IMR-90 (cell line): Measurements from ENCODE around the gene SELENOP. TPM values are rescaled to one million over a fixed set of nuclear protein-coding genes. Genes with fewer than 3 reads are reported as not detected.

Source experiments
- ATAC-seq: fragments of 200-7000 bp; cut with Tn5 transposase; 2 replicates; pipeline ENCODE4 v1.9.1; 2020; ENCODE audit warnings: low read depth, mild to moderate bottlenecking, moderate library complexity
- BruUV-seq: library from RNA; stranded (reverse); fragments of 400-500 nt; replicated peaks from 2 replicates; lab custom pipeline; 2021; lab: Mats Ljungman, UMichigan
- CTCF ChIA-PET: fragments of 300-600 bp; formaldehyde crosslinking; extraction: SDS; loops from one replicate; lab custom pipeline; 2021; ENCODE audit warnings: antibody characterized with exemption; lab: Yijun Ruan, JAX
- POLR2A ChIA-PET: fragments of 300-600 bp; sonication (Branson Sonifier 250); formaldehyde crosslinking; loops from one replicate; lab custom pipeline; 2022; ENCODE audit warnings: antibody characterized with exemption; ENCODE audit not compliant: unreplicated experiment; lab: Charles Lee
- DNase-seq: peaks from one replicate; pipeline ENCODE4 v3.0.0; 2013
- H2AFZ ChIP-seq: replicated peaks from 2 replicates; pipeline ENCODE3; 2013; ENCODE audit warnings: low read length, mild to moderate bottlenecking; ENCODE audit not compliant: poor library complexity
- H2AK5ac ChIP-seq: 2 replicates; pipeline ENCODE4 v1.6.1; 2013; ENCODE audit warnings: low read depth, low read length, inconsistent platforms
- H2AK9ac ChIP-seq: replicated peaks from 2 replicates; pipeline ENCODE3; 2013; ENCODE audit warnings: mild to moderate bottlenecking, low read depth, low read length, moderate library complexity; ENCODE audit not compliant: poor library complexity
- H2BK120ac ChIP-seq: 2 replicates; pipeline ENCODE4 v1.6.1; 2013; ENCODE audit warnings: low read depth, low read length, inconsistent platforms
- H2BK15ac ChIP-seq: 3 replicates; pipeline ENCODE4 v1.6.1; 2013; ENCODE audit warnings: low read depth, low read length, inconsistent platforms
- H2BK20ac ChIP-seq: 2 replicates; pipeline ENCODE4 v1.6.1; 2013; ENCODE audit warnings: low read depth, mild to moderate bottlenecking, inconsistent platforms, low read length, moderate library complexity
- H2BK5ac ChIP-seq: 2 replicates; pipeline ENCODE4 v1.6.1; 2013; ENCODE audit warnings: mild to moderate bottlenecking, low read depth, low read length, inconsistent platforms; ENCODE audit not compliant: poor library complexity, severe bottlenecking
- H3K14ac ChIP-seq: replicated peaks from 2 replicates; pipeline ENCODE4 v1.6.1; 2013; ENCODE audit warnings: low read depth, low read length, inconsistent platforms
- H3K18ac ChIP-seq: 2 replicates; pipeline ENCODE4 v1.6.1; 2013; ENCODE audit warnings: low read depth, low read length, control low read depth
- H3K23ac ChIP-seq: 2 replicates; pipeline ENCODE4 v1.6.1; 2013; ENCODE audit warnings: low read depth, low read length, inconsistent platforms
- H3K27ac ChIP-seq: 2 replicates; pipeline ENCODE4 v1.5.1; 2013; ENCODE audit warnings: mild to moderate bottlenecking, control low read depth, low read length; ENCODE audit not compliant: insufficient read depth
- H3K27me3 ChIP-seq: 2 replicates; pipeline ENCODE4 v1.6.1; 2013; ENCODE audit warnings: low read length; ENCODE audit not compliant: control insufficient read depth, insufficient read depth
- H3K36me3 ChIP-seq: 2 replicates; pipeline ENCODE4 v1.6.1; 2013; ENCODE audit warnings: low read length, mixed read lengths; ENCODE audit not compliant: control insufficient read depth, insufficient read depth
- H3K4ac ChIP-seq: 2 replicates; pipeline ENCODE4 v1.6.1; 2013; ENCODE audit warnings: low read depth, low read length, inconsistent platforms
- H3K4me1 ChIP-seq: 2 replicates; pipeline ENCODE4 v1.6.1; 2013; ENCODE audit warnings: low read length, mixed read lengths; ENCODE audit not compliant: control insufficient read depth, insufficient read depth
- H3K4me2 ChIP-seq: 2 replicates; pipeline ENCODE4 v1.6.1; 2013; ENCODE audit warnings: low read depth, mild to moderate bottlenecking, control low read depth, low read length, moderate library complexity
- H3K4me3 ChIP-seq: 2 replicates; pipeline ENCODE4 v1.5.1; 2013; ENCODE audit warnings: low read depth, mild to moderate bottlenecking, control low read depth, low read length, moderate library complexity; ENCODE audit not compliant: insufficient read depth
- H3K56ac ChIP-seq: 2 replicates; pipeline ENCODE4 v1.6.1; 2013; ENCODE audit warnings: low read length, inconsistent platforms; ENCODE audit not compliant: insufficient read depth; ENCODE audit errors: extremely low read depth
- H3K79me1 ChIP-seq, 2 experiments: 2 replicates each; pipeline ENCODE4 v1.6.1; 2013; ENCODE audit warnings: low read length in 2 of 2, inconsistent platforms in 1 of 2, low read depth in 1 of 2
- H3K9ac ChIP-seq: 2 replicates; pipeline ENCODE4 v1.6.1; 2013; ENCODE audit warnings: low read depth, low read length, control low read depth
- H3K9me1 ChIP-seq: 2 replicates; pipeline ENCODE4 v1.6.1; 2013; ENCODE audit warnings: low read length, inconsistent platforms; ENCODE audit not compliant: insufficient read depth
- H3K9me3 ChIP-seq: 2 replicates; pipeline ENCODE4 v1.6.1; 2013; ENCODE audit warnings: low read length; ENCODE audit not compliant: control insufficient read depth, insufficient read depth
- H4K20me1 ChIP-seq: 2 replicates; pipeline ENCODE4 v1.6.1; 2013; ENCODE audit warnings: low read length, inconsistent platforms; ENCODE audit not compliant: insufficient read depth
- H4K5ac ChIP-seq: 2 replicates; pipeline ENCODE4 v1.6.1; 2013; ENCODE audit warnings: mild to moderate bottlenecking, low read depth, low read length, control low read depth
- H4K8ac ChIP-seq, 2 experiments: 2 replicates each; pipeline ENCODE4 v1.6.1; 2013; ENCODE audit warnings: low read depth in 2 of 2, low read length in 2 of 2, control low read depth in 1 of 2, inconsistent platforms in 1 of 2
- H4K91ac ChIP-seq: 2 replicates; pipeline ENCODE4 v1.6.1; 2013; ENCODE audit warnings: low read depth, low read length, inconsistent platforms; ENCODE audit not compliant: insufficient read depth
- CHD1 ChIP-seq: IDR thresholded peaks from 2 replicates; pipeline ENCODE4 v1.6.1; 2012; ENCODE audit warnings: low read depth, low read length, improper control_type of control experiment
- MAZ ChIP-seq: IDR thresholded peaks from 2 replicates; pipeline ENCODE4 v1.6.1; 2012; ENCODE audit warnings: low read depth, mild to moderate bottlenecking, low read length, improper control_type of control experiment, moderate library complexity, borderline replicate concordance
- MXI1 ChIP-seq: IDR thresholded peaks from 2 replicates; pipeline ENCODE4 v1.6.1; 2012; ENCODE audit warnings: low read depth, mild to moderate bottlenecking, low read length, moderate library complexity, borderline replicate concordance
- RAD21 ChIP-seq: IDR thresholded peaks from 2 replicates; pipeline ENCODE4 v1.6.1; 2012; ENCODE audit warnings: low read length, improper control_type of control experiment
- RFX5 ChIP-seq: IDR thresholded peaks from 2 replicates; pipeline ENCODE4 v1.8.0; 2012; ENCODE audit warnings: low read depth, mild to moderate bottlenecking, low read length, moderate library complexity
- USF2 ChIP-seq: fragments of 150-350 bp; IDR thresholded peaks from 2 replicates; pipeline ENCODE4 v1.6.1; 2017; ENCODE audit warnings: mild to moderate bottlenecking, antibody characterized with exemption, low read length, low read depth
- WGBS, 2 experiments: methylation state at CpG; one replicate each; pipeline versions ENCODE4 v1.1.5 to v1.1.7; 2013; ENCODE audit warnings: missing lambda C conversion rate in 2 of 2; ENCODE audit not compliant: insufficient read length in 1 of 2; ENCODE audit errors: extremely low coverage in 2 of 2; 5-methylcytosine and 5-hydroxymethylcytosine counted together
- dilution Hi-C: fragments of 300-500 bp; cut with HindIII; formaldehyde crosslinking; loops from one replicate; pipeline ENCODE4 v1.14.3; 2018; ENCODE audit warnings: low sequenced_read_pairs; ENCODE audit not compliant: unreplicated experiment
- in situ Hi-C: fragments of 300-500 bp; cut with MboI; formaldehyde crosslinking; loops from 3 replicates; pipeline ENCODE4 v1.14.3; 2019; ENCODE audit warnings: low sequenced_read_pairs, inconsistent platforms, mixed read lengths
- intact Hi-C: fragments of 100-400 bp; cut with micrococcal nuclease; formaldehyde crosslinking; loops from 2 replicates; pipeline ENCODE4 v1.10.0; 2022
- polyA plus RNA-seq, 3 experiments: library from polyadenylated mRNA; depleted of rRNA; stranded (reverse); fragments of >200 nt; gene quantifications; 2 replicates each; pipeline ENCODE4 v1.2.3, GENCODE V29; 2012; ENCODE audit warnings: low replicate concordance in 1 of 3
- total RNA-seq: library from RNA; depleted of rRNA; stranded (reverse); fragments of >200 nt; gene quantifications from 2 replicates; pipeline ENCODE4 v1.2.3, GENCODE V29; 2012

SELENOP gene
- total and polyA plus RNA-seq, 2 of the 4 experiments (the other 2 are of a cell fraction) = 0.55 to 1.1 TPM

GRCh38 chr5:42826757-42827515, 15.2 kb upstream of the SELENOP start (continued):
- TF ChIP-seq RAD21 = no peak

GRCh38 chr5:42825422-42826148, 13.9 kb upstream of the SELENOP start:
- ATAC-seq = no peak

More at GRCh38 chr5:42825422-42826148, 13.9 kb upstream of the SELENOP start:
- H2BK20ac ChIP-seq = no peak overlapping the region
- no peak for DNase-seq
- no peak overlapping the region for H3K9ac ChIP-seq
- 60% methylated on average over 1 of the region's 9 CpGs; no CpG with 5 or more reads in 1 of the 2 experiments for WGBS, 2 experiments
- H3K79me1 ChIP-seq = no peaks in the 10 kb centered on the region
- H3K18ac ChIP-seq = no peak overlapping the region
- TF ChIP-seq MXI1 (no peak), RAD21 (no peak), RFX5 (no peak), MAZ (no peak), CHD1 (no peak), USF2 (no peak)
- no peak overlapping the region for H4K8ac ChIP-seq
- in situ Hi-C loops (no loop called here), dilution Hi-C loops (no loop called here), intact Hi-C loops (no loop called here)
- no peak overlapping the region for H2AK9ac ChIP-seq
- no peak overlapping the region for H4K5ac ChIP-seq
- H3K4me3 ChIP-seq = no peak overlapping the region
- H2BK15ac ChIP-seq = no peak overlapping the region
- H2BK120ac ChIP-seq = no peak overlapping the region
- no TSS peak for BruUV-seq
- no peaks in the 10 kb centered on the region for H4K20me1 ChIP-seq
- H2AFZ ChIP-seq = no peak overlapping the region
- peaks cover 4% of the 10 kb centered on the region; the same call in 1 of the 2 replicates for H3K27me3 ChIP-seq
- H4K91ac ChIP-seq = no peak overlapping the region
- ChIA-PET POLR2A (no interaction called here), CTCF (no interaction called here)
- H3K4ac ChIP-seq = no peak overlapping the region
- H3K9me1 ChIP-seq = no peaks in the 10 kb centered on the region; the same call in 1 of the 2 replicates
- no peak overlapping the region for H3K14ac ChIP-seq
- no peak overlapping the region for H3K23ac ChIP-seq
- H3K36me3 ChIP-seq = no peaks in the 10 kb centered on the region
- no peak overlapping the region for H2AK5ac ChIP-seq
- H3K56ac ChIP-seq = no peak overlapping the region
- no peak overlapping the region for H3K4me2 ChIP-seq
- no peak overlapping the region for H2BK5ac ChIP-seq
- H3K9me3 ChIP-seq = no peaks in the 10 kb centered on the region
- H3K27ac ChIP-seq = no peak overlapping the region
- no peaks in the 10 kb centered on the region for H3K4me1 ChIP-seq
